H1 (cell line): ENCODE results near the gene CDC123. TPM values are rescaled to one million over a fixed set of nuclear protein-coding genes. Genes with fewer than 3 reads are reported as not detected.

Experiments
- CTCF ChIA-PET: fragments of 300-600 bp; sonication (Branson Sonifier 250); formaldehyde crosslinking; loops from one replicate; lab custom pipeline; 2021; ENCODE audit not compliant: partially characterized antibody; lab: Charles Lee
- POLR2A ChIA-PET: fragments of 300-600 bp; sonication (Branson Sonifier 250); formaldehyde crosslinking; loops from one replicate; lab custom pipeline; 2021; ENCODE audit warnings: inconsistent platforms; ENCODE audit not compliant: partially characterized antibody; lab: Charles Lee
- DNase-seq, 2 experiments: peaks; one replicate each; pipeline versions ENCODE4 v3.0.0 to v3.0.0-alpha.2; 2010 to 2022; ENCODE audit warnings: low spot score in 2 of 2, low read depth in 1 of 2, mixed read lengths in 1 of 2
- FAIRE-seq: peaks from 2 replicates; lab custom pipeline; 2011; peaks lifted over from hg19 to GRCh38; lab: Jason Lieb, UNC
- H2AFZ ChIP-seq: 2 replicates; pipeline ENCODE4 v1.8.1; 2012; ENCODE audit warnings: low read length, inconsistent platforms
- H2AK5ac ChIP-seq: 2 replicates; pipeline ENCODE4 v1.6.1; 2013; ENCODE audit warnings: low read depth, low read length
- H2BK120ac ChIP-seq: replicated peaks from 2 replicates; pipeline ENCODE3; 2013; ENCODE audit warnings: low read depth, low read length, inconsistent platforms
- H2BK12ac ChIP-seq: 2 replicates; pipeline ENCODE4 v1.6.1; 2013; ENCODE audit warnings: low read depth, low read length
- H2BK15ac ChIP-seq: 2 replicates; pipeline ENCODE4 v1.6.1; 2013; ENCODE audit warnings: low read length
- H2BK20ac ChIP-seq: 2 replicates; pipeline ENCODE4 v1.6.1; 2013; ENCODE audit warnings: low read length
- H2BK5ac ChIP-seq: 2 replicates; pipeline ENCODE4 v1.6.1; 2013; ENCODE audit warnings: low read depth, low read length
- H3K14ac ChIP-seq: 2 replicates; pipeline ENCODE4 v1.6.1; 2013; ENCODE audit warnings: inconsistent platforms; ENCODE audit not compliant: insufficient read length
- H3K18ac ChIP-seq: 2 replicates; pipeline ENCODE4 v1.6.1; 2013; ENCODE audit warnings: low read length; ENCODE audit errors: extremely low read depth
- H3K23ac ChIP-seq: 2 replicates; pipeline ENCODE4 v1.6.1; 2013; ENCODE audit warnings: inconsistent platforms; ENCODE audit not compliant: insufficient read length
- H3K23me2 ChIP-seq: 2 replicates; pipeline ENCODE4 v1.6.1; 2013; ENCODE audit warnings: low read depth, low read length
- H3K27ac ChIP-seq: 2 replicates; pipeline ENCODE4 v1.6.1; 2011; ENCODE audit warnings: low read depth, low read length, inconsistent platforms
- H3K27me3 ChIP-seq, 4 experiments: replicated peaks in 1 of 4; 1 replicate in 1 of 4; 2 replicates in 3 of 4; pipeline versions ENCODE4 v1.6.1 to v1.8.1; 2011 to 2013; ENCODE audit warnings: low read length in 3 of 4, mild to moderate bottlenecking in 3 of 4, inconsistent platforms in 2 of 4, mixed read lengths in 2 of 4, moderate library complexity in 1 of 4; ENCODE audit not compliant: control insufficient read depth in 3 of 4, insufficient read depth in 3 of 4; ENCODE audit errors: extremely low read depth in 1 of 4
- H3K36me3 ChIP-seq, 4 experiments: 2 replicates each; pipeline versions ENCODE4 v1.6.1 to v1.8.1; 2011 to 2013; ENCODE audit warnings: mild to moderate bottlenecking in 4 of 4, low read length in 3 of 4, moderate library complexity in 2 of 4, control low read depth in 1 of 4, inconsistent platforms in 1 of 4; ENCODE audit not compliant: insufficient read depth in 4 of 4, control insufficient read depth in 2 of 4
- H3K4ac ChIP-seq: replicated peaks from 2 replicates; pipeline ENCODE3; 2013; ENCODE audit warnings: low read length, low read depth, mixed read lengths, inconsistent platforms; ENCODE audit not compliant: insufficient read length
- H3K4me1 ChIP-seq, 4 experiments: replicated peaks in 1 of 4; 1 replicate in 1 of 4; 2 replicates in 3 of 4; pipeline versions ENCODE4 v1.6.1 to v1.8.1; 2011 to 2013; ENCODE audit warnings: low read length in 3 of 4, inconsistent platforms in 2 of 4, mixed read lengths in 1 of 4; ENCODE audit not compliant: insufficient read depth in 4 of 4, control insufficient read depth in 3 of 4
- H3K4me2 ChIP-seq, 2 experiments: 2 replicates each; pipeline versions ENCODE4 v1.6.1 to v1.8.1; 2011 to 2013; ENCODE audit warnings: low read depth in 2 of 2, low read length in 2 of 2, control low read depth in 1 of 2, inconsistent platforms in 1 of 2, mild to moderate bottlenecking in 1 of 2; ENCODE audit not compliant: insufficient read depth in 1 of 2
- H3K4me3 ChIP-seq, 4 experiments: fragments of 200-600, 300-600 bp in 1 of 4; sonication (generic), shearing (Covaris generic), sonication (Bioruptor Twin) in 1 of 4; 2 replicates each; pipeline versions ENCODE4 v1.5.1 to v1.8.1; 2011 to 2016; ENCODE audit warnings: low read length in 4 of 4, low read depth in 3 of 4, control low read depth in 2 of 4, inconsistent platforms in 2 of 4, mild to moderate bottlenecking in 2 of 4, mixed read lengths in 1 of 4, moderate library complexity in 1 of 4; ENCODE audit not compliant: insufficient read depth in 2 of 4; ENCODE audit errors: extremely low read depth in 1 of 4
- H3K56ac ChIP-seq: replicated peaks from 2 replicates; pipeline ENCODE3; 2013; ENCODE audit warnings: low read depth, mild to moderate bottlenecking, mixed read lengths, low read length, inconsistent platforms; ENCODE audit not compliant: insufficient read length
- H3K79me1 ChIP-seq: 2 replicates; pipeline ENCODE4 v1.6.1; 2013; ENCODE audit warnings: low read depth, low read length, control low read depth
- H3K79me2 ChIP-seq, 2 experiments: 2 replicates each; pipeline versions ENCODE4 v1.6.1 to v1.8.1; 2012 to 2013; ENCODE audit warnings: low read length in 2 of 2, mild to moderate bottlenecking in 2 of 2, inconsistent platforms in 1 of 2; ENCODE audit not compliant: insufficient read depth in 2 of 2, control insufficient read depth in 1 of 2
- H3K9ac ChIP-seq, 4 experiments: replicated peaks in 1 of 4; 1 replicate in 1 of 4; 2 replicates in 3 of 4; pipeline versions ENCODE4 v1.6.1 to v1.8.1; 2011 to 2013; ENCODE audit warnings: low read depth in 3 of 4, low read length in 3 of 4, control low read depth in 2 of 4, mild to moderate bottlenecking in 2 of 4, moderate library complexity in 2 of 4, inconsistent platforms in 1 of 4; ENCODE audit errors: extremely low read depth in 1 of 4
- H3K9me3 ChIP-seq, 2 experiments: 2 replicates each; pipeline versions ENCODE4 v1.6.1 to v1.8.1; 2012 to 2013; ENCODE audit warnings: mild to moderate bottlenecking in 2 of 2, moderate library complexity in 2 of 2, control low read depth in 1 of 2, inconsistent platforms in 1 of 2, low read depth in 1 of 2, low read length in 1 of 2, mixed read lengths in 1 of 2; ENCODE audit not compliant: insufficient read depth in 2 of 2
- H4K20me1 ChIP-seq, 2 experiments: replicated peaks in 1 of 2; 2 replicates each; pipeline versions ENCODE3 to v1.8.1; 2011 to 2013; ENCODE audit warnings: inconsistent platforms in 2 of 2, low read length in 2 of 2, mild to moderate bottlenecking in 1 of 2; ENCODE audit not compliant: insufficient read depth in 2 of 2, control insufficient read depth in 1 of 2
- H4K5ac ChIP-seq: 2 replicates; pipeline ENCODE4 v1.6.1; 2013; ENCODE audit warnings: low read length, low read depth, mixed read lengths, inconsistent platforms; ENCODE audit not compliant: insufficient read length
- H4K8ac ChIP-seq: 2 replicates; pipeline ENCODE4 v1.8.0; 2013; ENCODE audit warnings: mild to moderate bottlenecking, moderate library complexity, low read length, inconsistent platforms; ENCODE audit not compliant: insufficient read depth; ENCODE audit errors: extremely low read depth
- H4K91ac ChIP-seq: replicated peaks from 2 replicates; pipeline ENCODE3; 2013; ENCODE audit warnings: low read length, mixed read lengths, inconsistent platforms; ENCODE audit not compliant: insufficient read length
- ATF2 ChIP-seq: IDR thresholded peaks from 2 replicates; pipeline ENCODE4 v1.6.1; 2012; ENCODE audit warnings: low read length, inconsistent platforms
- EZH2 ChIP-seq: fragments of 200-600 bp; sonication (generic); IDR thresholded peaks from 2 replicates; pipeline ENCODE4 v1.7.1; 2012; ENCODE audit warnings: low read depth, mild to moderate bottlenecking, moderate library complexity, low read length, inconsistent platforms; ENCODE audit not compliant: severe bottlenecking
- MAX ChIP-seq: IDR thresholded peaks from 2 replicates; pipeline ENCODE4 v1.6.1; 2012; ENCODE audit warnings: inconsistent platforms
- PHF8 ChIP-seq: fragments of 200-600 bp; sonication (generic); conservative IDR thresholded peaks from 2 replicates; pipeline ENCODE4 v1.7.1; 2012; ENCODE audit warnings: low read depth, mild to moderate bottlenecking, inconsistent platforms, low read length, moderate library complexity
- SAP30 ChIP-seq: fragments of 300-600 bp; sonication (generic); IDR thresholded peaks from 2 replicates; pipeline ENCODE4 v1.7.1; 2012; ENCODE audit warnings: low read length, moderate library complexity, mild to moderate bottlenecking, inconsistent platforms; ENCODE audit not compliant: insufficient read depth, insufficient replicate concordance
- SIN3A ChIP-seq, 2 experiments: IDR thresholded peaks in 1 of 2; conservative IDR thresholded peaks in 1 of 2; 2 replicates each; pipeline ENCODE4 v1.6.1; 2011 to 2012; ENCODE audit warnings: low read length in 2 of 2, improper control_type of control experiment in 1 of 2, low read depth in 1 of 2, mild to moderate bottlenecking in 1 of 2
- TBP ChIP-seq: IDR thresholded peaks from 2 replicates; pipeline ENCODE4 v1.6.1; 2011; ENCODE audit warnings: low read depth, low read length, improper control_type of control experiment
- TCF12 ChIP-seq: IDR thresholded peaks from 2 replicates; pipeline ENCODE4 v1.6.1; 2011; ENCODE audit warnings: low read depth, mild to moderate bottlenecking, low read length
- WGBS, 2 experiments: shearing (Covaris generic) in 1 of 2; methylation state at CpG; one replicate each; pipeline versions ENCODE4 v1.1.6 to v1.1.7; 2013 to 2015; ENCODE audit warnings: low lambda C conversion rate in 2 of 2, mixed read lengths in 2 of 2, inconsistent platforms in 1 of 2, low coverage in 1 of 2, missing lambda C conversion rate in 1 of 2; ENCODE audit not compliant: insufficient replicate concordance in 2 of 2, insufficient coverage in 1 of 2, insufficient read length in 1 of 2; ENCODE audit errors: extremely low coverage in 1 of 2, missing lambda C conversion rate in 1 of 2; 5-methylcytosine and 5-hydroxymethylcytosine counted together
- polyA plus RNA-seq, 7 experiments: library from polyadenylated mRNA; depleted of rRNA in 3 of 7; stranded (reverse) in 5 of 7; unstranded in 2 of 7; fragments of >200 nt in 5 of 7; fragments of 200-250 nt in 2 of 7; gene quantifications; 1 replicate in 5 of 7; 2 replicates in 1 of 7; 4 replicates in 1 of 7; pipeline versions ENCODE4 v1.2.1 to v1.2.3, GENCODE V29; 2011 to 2013; ENCODE audit warnings: missing spikeins in 2 of 7, mixed read lengths in 2 of 7
- total RNA-seq: library from RNA; stranded (reverse); fragmentation: NEBNext Ultra II Directional; extraction: Animal tissue kit (Norgen Biotek cat#: 25700); gene quantifications from 2 replicates; pipeline ENCODE4 v1.2.1, GENCODE V29; 2021

Gene CDC123
- total and polyA plus RNA-seq, 2 of the 8 experiments (the other 6 are each of a cell fraction or from before 2014, with no cell fraction given) = 115 to 202 TPM

- peaks cover 0 to 3% (median 0%) of the 10 kb centered on the region in 4 experiments; a peak in 1 of 7 replicates for H3K4me1 ChIP-seq
- FAIRE-seq = no peak
- no peak overlapping the region for H4K5ac ChIP-seq
- H4K20me1 ChIP-seq = no peaks in the 10 kb centered on the region
- no peak overlapping the region for H2BK15ac ChIP-seq
- no peak overlapping the region for H3K4ac ChIP-seq
- H3K4me2 ChIP-seq = peak overlapping the region; percentile 0 to 51; a peak in 3 of 4 replicates
- no peak overlapping the region for H3K14ac ChIP-seq
- H4K8ac ChIP-seq = no peak overlapping the region
- H3K79me1 ChIP-seq = no peaks in the 10 kb centered on the region
- H3K18ac ChIP-seq = peak overlapping the region; percentile 68; the same call in 1 of the 2 replicates
- H3K23ac ChIP-seq = no peak overlapping the region
- no peaks in the 10 kb centered on the region for H3K23me2 ChIP-seq
- H3K9ac ChIP-seq = peak overlapping the region in 3 of 4 experiments; percentile 32 to 58 (median 48); a peak in 3 of 7 replicates
- peak overlapping the region; percentile 63; the same call in 1 of the 2 replicates for H2AFZ ChIP-seq
- H3K56ac ChIP-seq = no peak overlapping the region
- no peak overlapping the region for H2BK120ac ChIP-seq
- H2BK12ac ChIP-seq = peak overlapping the region; percentile 90; the same call in 1 of the 2 replicates
- H2BK20ac ChIP-seq = 0 out of 2 replicates have a peak overlapping the region, but pooled peaks have one; percentile 2
- peak overlapping the region in 3 of 4 experiments; percentile 14 to 38 (median 35); a peak in 4 of 8 replicates for H3K4me3 ChIP-seq
- POLR2A ChIA-PET = interaction anchor here (0.6 to 1.0 kb wide), 3 partner anchors 10 to 209 kb away, joined by 3 read pairs; no protein-coding TSS in a partner anchor
- no peaks in the 10 kb centered on the region for H3K79me2 ChIP-seq
- CTCF ChIA-PET = interaction anchor here (0.5 to 9.3 kb wide), 21 partner anchors 10 to 707 kb away, joined by 3 to 62 read pairs (median 4); no protein-coding TSS in a partner anchor
- no peak overlapping the region; the same call in 1 of the 2 replicates for H2BK5ac ChIP-seq
- DNase-seq = peak; percentile 81 to 90
- H3K27ac ChIP-seq = no peak overlapping the region
- no peaks in the 10 kb centered on the region for H3K27me3 ChIP-seq
- H3K9me3 ChIP-seq = no peaks in the 10 kb centered on the region
- no peaks in the 10 kb centered on the region; a peak in 1 of 8 replicates for H3K36me3 ChIP-seq
- WGBS, 2 experiments = 31% methylated on average over 31 of the region's 31 CpGs; no CpG with 5 or more reads in 1 of the 2 experiments
- H2AK5ac ChIP-seq = no peak overlapping the region; the same call in 1 of the 2 replicates
- peak overlapping the region; percentile 12 for H4K91ac ChIP-seq
- TF ChIP-seq PHF8 = no peak
- peak; percentile 90 for TF ChIP-seq MAX
- TF ChIP-seq SIN3A (conservative IDR thresholded peaks at IDR 0.05 in 1 of 2, IDR thresholded peaks at IDR 0.05 in 1 of 2; ENCODE audit: low read depth in 1 of 2, low read length in 2 of 2) = 0 out of 4 replicates have a peak, but pooled peaks of 1 of the 2 experiments have one; percentile 53
- TF ChIP-seq TCF12 = peak; percentile 73; the same call in 1 of the 2 replicates
- no peak for TF ChIP-seq SAP30
- no peak for TF ChIP-seq EZH2
- TF ChIP-seq TBP = no peak
- TF ChIP-seq ATF2 = no peak
Measured at GRCh38 chr10:12264204-12264940, 68.4 kb downstream of the CDC123 start.
